GM21381 (cell line): Measurements from ENCODE around the gene TTC17.
"Not testable (repeated sequence)": the region's sequence is repeated elsewhere in the genome, so short reads cannot be mapped to it uniquely, and the experiment has no call there.

ENCODE experiments used
- ATAC-seq: cut with Tn5 transposase; IDR thresholded peaks from one replicate; pipeline ENCODE4 v1.9.1; 2021; ENCODE audit warnings: mild to moderate bottlenecking, moderate library complexity; ENCODE audit not compliant: unreplicated experiment

The TTC17 gene

DNA sequence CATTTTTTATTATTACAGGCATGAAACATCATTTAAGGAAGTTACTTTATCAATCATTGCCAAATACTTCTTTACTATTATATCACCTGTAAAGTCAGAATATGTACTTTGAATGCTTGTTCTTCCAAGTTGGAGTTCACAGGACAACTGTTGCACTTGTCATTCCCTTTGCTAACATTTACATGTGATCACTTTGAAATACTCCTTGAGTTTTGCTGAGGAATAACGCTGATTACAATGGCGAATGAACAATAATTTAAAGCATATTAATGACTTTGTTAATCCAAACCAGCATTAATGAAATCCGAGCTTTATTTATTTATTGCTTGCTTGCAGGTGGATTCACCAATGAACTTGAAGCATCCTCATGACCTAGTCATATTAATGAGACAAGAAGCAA is 20.2 kb downstream of the TTC17 start:
- ATAC-seq, result no peak

DNA sequence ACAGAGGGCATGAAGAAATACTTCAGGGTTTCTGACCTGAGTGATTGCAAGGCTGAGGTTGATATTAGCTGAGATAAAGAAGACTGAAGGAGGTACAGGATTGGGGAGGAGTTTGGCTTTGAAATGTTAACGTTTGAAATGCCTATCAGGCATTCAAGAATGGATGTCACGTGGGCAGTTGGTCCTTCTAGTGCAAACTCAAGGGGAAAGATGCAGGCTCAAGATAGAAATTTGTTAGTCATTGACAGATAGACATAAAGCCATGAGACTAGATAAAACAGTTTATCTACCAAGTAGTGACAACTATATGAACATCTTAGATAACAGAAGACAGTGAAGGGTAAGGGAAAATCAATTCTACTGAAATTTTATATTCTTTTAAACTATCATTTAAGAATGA is 23.1 kb downstream of the TTC17 start:
- ATAC-seq, result no peak

DNA sequence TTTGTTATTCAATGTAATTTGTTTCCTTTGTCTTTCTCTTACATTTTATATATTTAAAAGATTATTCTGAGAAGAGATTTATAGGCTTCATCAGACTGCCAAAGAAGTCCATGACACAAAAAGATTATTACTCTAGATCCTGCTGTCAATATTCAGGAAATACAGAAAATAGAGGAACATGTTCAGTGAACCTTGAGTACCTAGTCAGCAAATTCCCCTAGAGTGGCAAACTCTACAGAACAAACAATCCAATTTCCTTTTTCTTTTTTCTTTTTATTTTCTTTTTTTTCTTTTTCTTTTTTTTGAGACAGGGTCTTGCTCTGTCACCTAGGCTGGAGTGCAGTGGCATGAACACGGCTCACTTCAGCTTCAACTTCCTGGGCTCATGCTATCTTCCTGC is 23.9 kb downstream of the TTC17 start:
- no peak for ATAC-seq

DNA sequence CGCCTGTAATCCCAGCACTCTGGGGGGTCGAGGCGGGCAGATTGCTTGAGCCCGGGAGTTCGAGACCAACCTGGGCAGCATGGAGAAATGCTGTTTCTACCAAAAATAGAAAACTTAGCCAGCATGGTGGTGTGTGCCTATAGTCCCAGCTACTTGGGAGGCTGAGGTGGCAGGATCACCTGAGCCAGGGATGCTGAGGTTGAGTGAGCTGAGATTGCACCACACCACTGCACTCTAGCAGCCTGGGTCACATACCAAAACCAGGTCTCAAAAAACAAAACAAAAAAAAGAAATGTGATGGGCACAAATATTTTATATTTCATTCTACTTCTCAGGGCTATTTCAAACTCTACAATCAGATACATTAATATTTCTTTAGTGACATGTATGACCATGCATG is 25.7 kb downstream of the TTC17 start:
- ATAC-seq, result no peak

DNA sequence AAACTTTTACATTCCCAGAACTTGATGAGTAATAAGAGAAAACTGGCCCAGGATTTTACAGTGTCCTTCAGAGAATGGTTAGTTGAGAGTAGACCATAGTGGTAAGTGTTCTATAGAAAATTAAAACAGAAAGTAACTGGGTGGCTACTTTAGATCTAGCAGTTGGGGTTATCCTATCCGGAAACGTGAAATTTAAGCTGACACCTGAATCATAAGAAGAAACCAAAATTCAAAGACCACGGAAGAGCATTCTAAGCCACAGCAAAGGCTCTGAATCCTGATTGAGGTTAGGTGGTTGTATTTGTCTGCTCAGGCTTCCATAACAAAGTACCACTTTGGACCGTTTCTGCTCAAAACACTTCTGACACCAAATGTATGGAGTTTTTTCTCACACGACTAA is 34.0 kb downstream of the TTC17 start:
- no peak for ATAC-seq

DNA sequence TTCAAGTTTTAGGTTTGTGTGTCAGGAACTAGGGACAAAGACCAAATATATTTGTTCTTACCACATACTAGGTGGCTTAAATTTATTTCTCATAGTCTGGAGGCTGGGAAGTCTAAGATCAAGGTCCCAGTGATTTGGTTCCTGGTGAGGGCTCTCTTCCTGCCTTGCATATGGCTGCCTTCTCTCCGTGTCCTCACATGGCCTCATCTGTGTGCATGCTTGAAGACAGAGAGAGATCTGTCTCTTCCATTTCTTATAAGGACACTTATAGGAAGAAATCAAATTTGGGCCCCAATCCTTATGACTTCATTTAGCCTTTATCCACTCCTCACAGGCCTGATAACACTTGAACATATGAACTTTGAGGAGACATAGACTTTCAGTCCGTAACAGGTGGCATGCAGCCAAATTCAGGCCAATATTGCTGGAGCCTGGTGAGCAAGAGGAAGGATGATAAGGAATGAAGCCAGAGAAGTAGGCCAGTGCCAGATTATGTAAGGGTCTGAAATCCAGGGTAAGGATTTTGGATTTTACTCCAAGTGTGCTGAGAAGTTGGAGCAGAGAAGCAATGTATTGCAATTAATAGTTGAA is 35.1 kb downstream of the TTC17 start:
- ATAC-seq, result no peak

DNA sequence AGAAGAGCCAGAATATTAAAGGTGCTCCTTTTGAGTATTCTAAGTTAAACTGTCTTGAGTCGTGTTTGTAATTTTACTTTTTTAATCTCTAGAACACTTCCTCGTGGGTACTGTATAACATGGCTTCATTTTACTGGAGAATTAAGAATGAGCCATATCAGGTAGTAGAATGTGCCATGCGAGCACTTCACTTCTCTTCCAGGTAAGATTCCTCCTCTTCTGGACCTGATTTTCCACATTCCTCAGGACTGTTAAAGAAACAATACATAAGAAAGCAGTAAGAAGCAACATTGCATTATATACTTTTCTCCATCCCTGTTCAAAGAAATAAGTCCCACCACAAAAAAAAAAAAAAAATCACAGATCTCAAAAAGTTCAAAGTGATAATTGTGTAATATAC is 37.9 kb downstream of the TTC17 start:
- no peak for ATAC-seq

DNA sequence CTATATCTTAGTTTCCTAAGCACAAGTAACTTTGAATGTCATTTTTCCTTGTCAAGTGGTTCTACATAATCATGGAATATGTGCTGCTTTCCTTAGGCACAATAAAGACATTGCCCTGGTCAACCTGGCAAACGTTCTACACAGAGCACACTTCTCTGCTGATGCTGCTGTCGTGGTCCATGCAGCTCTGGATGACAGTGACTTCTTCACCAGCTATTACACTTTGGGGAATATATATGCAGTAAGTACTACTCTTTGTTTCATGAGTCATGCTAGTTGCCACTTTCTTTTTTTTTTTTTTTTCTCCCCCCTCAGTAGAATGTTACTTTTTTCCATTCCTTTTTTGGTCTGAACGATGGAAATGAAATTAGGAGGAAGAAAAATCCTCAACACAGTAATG is 38.5 kb downstream of the TTC17 start:
- no peak for ATAC-seq

DNA sequence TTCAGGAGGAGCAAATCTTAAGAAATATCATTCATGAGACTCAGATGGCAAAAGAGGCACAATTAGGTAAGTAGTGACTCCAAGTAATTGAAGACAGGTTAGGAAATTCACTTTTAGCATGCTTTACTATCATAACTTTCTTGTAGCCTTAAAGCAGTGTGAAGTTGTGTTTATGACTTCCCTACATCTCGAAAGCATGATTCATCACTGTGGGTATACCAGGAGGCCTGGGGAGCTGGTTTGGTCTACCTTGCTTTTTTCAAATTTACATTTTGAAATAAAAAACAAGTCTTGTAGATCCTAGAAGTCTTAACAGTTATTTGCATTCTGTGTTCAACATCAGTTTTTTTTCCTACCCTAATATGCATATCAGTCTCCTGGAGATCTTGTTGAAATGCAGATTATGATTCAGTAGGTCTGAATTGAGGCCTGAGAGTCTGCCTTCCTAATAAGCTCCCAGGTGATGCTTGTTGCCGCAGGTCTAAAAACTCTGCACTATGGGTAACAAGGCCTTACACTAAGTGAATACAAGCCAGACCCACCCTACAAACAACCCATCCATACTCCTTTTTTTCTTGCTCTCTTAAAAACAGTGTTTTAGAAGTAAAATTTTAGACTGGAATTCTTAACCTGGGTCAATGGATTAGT is 41.4 kb downstream of the TTC17 start:
- ATAC-seq, result no peak

DNA sequence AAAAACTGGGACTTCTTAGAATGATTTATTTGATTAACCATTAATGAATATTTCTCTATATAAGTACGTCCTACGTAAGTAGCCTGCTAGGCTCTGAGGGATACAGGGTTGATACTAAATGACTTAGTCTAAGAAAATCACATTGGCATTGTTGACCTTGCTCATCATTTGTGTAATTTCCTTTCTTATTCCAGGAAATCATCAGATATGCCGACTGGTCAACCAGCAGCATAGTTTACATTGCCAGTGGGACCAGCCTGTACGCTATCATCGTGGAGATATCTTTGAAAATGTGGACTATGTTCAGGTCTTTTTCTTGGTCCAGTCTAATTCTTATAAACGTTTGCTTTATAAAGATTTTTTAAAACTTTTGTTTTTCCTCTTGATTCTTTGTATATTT is 42.5 kb downstream of the TTC17 start:
- ATAC-seq, result no peak

DNA sequence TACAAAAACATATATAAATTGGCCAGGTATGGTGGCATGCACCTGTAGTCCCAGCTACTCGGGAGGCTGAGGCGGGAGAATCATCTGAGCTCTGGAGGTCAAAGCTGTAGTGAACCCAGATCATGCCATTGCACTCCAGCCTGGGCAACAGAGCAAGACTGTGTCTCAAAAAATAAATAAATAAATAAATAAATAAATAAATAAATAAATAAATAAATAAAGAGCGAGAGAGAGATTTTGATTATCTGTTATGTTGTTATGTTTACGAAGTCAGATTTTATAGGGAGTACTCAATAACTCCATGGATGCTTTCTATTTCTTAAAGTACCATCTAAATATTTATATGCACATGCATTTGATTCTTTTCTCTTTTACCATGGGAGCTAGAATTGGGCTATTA is 43.1 kb downstream of the TTC17 start:
- not testable (repeated sequence) for ATAC-seq

DNA sequence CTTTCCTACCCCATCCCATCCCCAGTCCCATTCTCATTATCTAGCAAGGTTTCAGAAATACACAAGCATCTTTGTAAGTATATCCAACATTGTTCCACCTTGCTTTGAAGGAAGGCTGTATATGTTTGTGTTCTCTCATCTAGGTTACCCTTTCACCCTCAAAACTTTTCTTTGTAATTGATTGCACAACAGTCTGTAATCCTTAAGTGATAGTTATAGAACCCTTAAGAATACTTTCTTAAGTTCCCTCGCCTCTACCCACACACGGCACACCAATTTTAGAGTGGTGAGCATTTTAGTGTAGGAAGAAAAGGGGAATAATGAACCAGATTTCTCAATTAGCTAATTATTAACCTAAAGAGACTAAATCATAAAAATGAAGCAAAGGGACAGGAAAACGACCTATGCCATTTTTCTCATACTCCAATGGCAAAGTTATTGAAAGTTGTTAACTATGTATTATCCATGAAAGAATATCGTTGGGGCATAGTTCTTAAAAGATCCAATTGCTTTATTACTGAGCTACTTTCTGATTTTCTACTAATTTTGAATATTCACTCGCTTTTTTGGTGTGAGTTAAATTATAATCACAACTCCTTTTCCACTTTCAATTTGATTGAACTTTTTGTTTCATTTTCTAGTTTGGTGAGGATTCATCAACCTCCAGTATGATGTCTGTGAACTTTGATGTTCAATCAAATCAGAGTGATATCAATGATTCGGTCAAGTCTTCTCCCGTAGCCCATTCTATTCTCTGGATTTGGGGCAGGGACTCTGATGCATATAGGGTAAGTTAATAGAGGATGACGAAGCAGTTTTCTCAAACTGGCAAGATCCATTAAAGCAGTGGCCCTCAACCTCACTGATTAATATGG is 44.9 kb downstream of the TTC17 start:
- ATAC-seq, result no peak

DNA sequence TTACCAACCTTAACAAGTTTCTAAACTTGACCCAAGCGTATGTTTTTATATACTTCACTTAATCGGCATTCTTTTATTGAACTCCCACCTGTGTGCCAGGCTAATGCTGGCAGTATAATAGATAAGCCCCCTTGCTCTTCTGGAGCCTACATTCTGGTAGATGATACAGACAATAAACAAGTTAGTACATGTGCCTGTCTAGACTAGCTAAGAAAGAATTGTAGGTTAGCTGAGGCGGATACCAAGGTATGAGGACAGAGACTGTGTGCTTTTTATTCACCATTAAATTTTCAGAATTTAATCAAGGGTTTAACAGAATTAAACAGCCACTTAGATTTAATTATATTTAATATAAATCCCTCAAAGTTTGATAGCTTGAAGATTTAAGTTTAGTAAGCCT is 45.7 kb downstream of the TTC17 start:
- no peak for ATAC-seq

DNA sequence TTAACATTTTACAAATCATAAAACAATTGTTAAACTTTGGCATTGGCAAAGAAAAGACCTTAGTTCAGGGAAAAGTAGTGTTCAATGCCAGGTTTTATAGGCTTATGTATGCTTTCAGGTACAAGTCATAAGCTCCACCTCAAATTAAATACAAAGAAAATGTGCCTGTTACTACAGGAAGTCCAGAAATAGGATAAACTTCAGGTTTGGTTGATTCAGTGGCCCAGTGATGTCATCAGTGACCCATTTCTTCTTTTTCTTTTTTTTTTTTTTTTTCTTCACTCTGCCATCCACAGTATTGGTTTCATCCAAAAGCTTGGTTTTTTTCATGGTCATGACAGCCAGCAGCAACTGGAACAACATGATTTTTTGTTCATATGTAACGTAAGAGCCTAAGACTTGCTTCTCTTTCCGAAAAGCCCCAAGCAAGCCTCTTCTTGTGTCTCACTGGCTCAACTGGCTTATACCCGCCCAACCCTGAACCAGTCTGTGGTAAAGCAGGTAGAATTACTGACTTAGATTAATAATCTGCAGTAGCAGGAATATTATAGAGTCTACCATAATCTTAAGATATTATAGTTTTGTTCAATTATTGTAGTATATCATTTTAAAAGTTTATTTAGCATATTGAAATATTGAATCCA is 46.2 kb downstream of the TTC17 start:
- no peak for ATAC-seq

DNA sequence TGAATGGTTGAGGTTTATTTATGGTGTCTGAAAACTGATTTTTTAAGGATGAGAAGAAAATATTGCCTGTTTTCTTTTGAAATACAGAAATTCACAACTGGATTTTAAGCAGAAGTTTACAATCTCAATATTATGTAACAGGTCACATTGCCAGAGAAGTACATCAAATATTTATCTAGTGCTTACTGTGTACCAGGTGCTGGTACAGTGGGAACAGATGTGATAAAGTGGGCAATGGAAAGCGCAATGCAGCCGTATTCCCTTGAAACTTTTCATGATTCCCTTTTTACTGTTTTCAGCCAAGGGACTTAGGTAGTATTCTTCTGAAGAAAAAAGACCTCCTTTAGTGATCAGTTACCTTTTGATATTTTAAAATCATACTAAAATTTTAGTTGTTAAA is 49.6 kb downstream of the TTC17 start:
- no peak for ATAC-seq

DNA sequence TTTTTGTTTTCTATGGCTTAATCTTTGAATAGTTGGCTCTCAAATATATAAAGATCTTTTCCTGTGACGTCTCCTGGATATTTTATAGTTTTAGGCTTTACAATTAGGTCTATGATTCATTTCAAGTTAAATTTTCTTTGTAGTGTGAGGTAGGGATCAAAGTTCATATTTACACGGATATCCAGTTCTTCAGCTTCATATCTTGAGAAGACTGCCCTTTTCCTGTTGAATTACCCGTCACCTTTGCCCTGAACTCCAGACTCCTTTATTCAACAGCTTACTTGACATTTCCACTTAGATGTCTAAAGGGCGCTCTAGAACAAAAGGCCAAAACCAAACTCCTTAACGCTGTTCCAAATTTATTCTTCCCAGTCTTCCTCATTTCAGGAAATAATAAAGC is 51.7 kb downstream of the TTC17 start:
- no peak for ATAC-seq

DNA sequence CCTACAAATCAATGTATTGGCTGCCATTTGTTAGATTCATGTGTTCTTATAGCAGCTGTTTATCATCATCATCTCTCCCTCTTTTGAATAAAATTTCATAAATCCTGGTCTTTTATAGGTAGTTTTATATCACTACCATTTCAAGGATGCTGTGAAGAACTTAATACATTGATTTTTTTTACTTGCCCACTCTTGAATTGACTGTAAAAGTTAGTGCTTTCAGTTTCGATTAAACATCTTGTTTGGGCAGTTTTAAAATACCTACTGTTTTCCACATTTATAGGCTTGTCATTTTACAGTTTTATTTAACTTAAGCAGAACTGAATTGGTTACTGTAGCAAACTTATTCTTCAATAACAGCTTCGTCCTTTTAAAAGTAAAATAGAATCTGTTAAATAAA is 59.5 kb downstream of the TTC17 start:
- no peak for ATAC-seq

DNA sequence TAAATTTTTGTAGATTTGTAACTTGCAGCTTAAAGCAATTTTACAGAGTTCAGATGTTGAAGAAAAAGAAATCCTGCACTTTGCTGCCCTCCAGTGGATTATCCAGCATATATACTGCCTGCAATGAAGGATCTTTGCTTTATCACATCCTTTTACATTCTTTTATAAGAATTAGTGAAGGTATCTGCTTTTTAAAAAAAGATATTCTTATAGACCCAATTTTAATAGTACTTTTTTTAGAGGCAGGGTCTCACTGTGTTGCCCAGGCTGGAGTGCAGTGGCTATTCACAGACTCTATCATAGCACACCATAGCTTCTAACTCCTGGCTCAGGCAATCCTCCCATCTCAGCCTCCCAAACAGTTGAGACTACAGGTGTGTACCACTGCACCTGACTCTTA is 60.7 kb downstream of the TTC17 start:
- ATAC-seq, result no peak

DNA sequence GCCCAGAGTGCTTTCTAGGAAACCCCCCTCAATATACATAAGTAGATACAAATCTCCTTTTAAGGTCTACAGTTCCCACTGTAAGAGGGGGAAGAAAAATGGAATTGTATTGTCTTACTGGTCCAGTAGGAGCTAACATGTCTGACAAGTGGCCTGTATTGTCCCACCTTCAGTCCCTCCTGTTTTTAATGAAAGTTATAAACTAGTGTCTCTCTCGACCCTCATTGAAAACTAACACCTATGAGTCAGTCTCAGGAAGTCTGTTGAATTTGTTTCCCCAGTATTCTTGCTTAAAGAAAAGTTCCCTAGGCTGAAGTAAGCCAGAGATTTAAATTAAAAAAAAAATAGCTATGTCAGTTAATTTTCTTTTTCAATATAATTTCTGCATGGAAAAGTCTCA is 69.3 kb downstream of the TTC17 start:
- ATAC-seq, result no peak

DNA sequence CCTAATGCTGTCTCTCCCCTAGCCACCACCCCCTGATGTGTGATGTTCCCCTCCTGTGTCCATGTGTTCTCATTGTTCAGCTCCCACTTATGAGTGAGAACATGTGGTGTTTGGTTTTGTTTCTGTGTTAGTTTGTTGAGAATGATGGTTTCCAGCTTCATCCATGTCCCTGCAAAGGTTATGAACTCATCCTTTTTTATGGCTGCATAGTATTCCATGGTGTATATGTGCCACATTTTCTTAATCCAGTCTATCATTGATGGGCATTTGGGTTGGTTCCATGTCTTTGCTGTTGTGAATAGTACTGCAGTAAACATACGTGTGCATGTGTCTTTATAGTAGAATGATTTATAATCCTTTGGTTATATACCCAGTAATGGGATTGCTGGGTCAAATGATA is 72.2 kb downstream of the TTC17 start:
- not testable (repeated sequence) for ATAC-seq

DNA sequence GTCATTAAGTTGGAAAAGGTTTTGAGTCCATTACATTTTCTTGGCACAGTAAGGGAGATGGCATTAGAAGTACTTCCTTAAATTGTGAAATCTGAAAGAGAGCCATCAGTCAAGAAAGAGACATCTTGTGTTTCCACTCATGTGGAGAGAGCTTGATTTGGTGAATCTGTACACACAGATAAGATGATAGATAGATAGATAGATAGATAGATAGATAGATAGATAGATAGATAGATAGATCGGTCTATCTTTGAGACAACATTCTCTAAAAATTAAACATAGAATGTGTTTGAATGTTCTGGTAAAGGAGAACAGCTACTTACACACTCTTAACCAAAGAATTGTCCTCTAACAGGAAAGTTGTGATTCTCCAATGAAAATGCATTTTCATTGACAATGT is 76.2 kb downstream of the TTC17 start:
- no peak for ATAC-seq

DNA sequence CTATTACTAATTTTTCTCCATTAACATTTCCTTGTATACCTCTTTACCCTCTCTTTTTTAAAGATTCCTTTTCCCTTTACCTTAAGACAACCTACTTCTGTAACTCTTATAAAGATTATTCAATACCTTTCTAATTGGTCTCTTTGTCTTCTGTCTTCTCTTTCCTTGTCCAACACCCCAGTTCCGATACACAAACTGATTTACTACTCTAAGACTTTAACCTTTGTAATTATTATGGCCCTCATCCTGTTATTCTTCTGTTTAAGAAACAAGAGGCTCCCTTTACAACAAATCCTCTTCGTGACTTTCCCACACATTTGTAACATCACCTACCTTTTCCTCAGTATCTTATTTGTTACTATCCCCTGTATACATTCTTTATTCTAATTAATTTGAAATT is 81.8 kb downstream of the TTC17 start:
- no peak for ATAC-seq
